DOHH2 (cell line): ENCODE measurements around the gene ETV7.

ENCODE experiments used
- H3F3A ChIP-seq: fragments of 200-600 bp; sonication (generic), shearing (Covaris generic); 2 replicates; pipeline ENCODE4 v1.6.0; 2016; ENCODE audit warnings: antibody characterized with exemption, mild to moderate bottlenecking; ENCODE audit not compliant: control insufficient read depth, insufficient read depth
- H3K27ac ChIP-seq: fragments of 200-600 bp; sonication (generic); 2 replicates; pipeline ENCODE4 v1.5.1; 2014; ENCODE audit warnings: low read depth, mild to moderate bottlenecking, low read length, moderate library complexity
- H3K27me3 ChIP-seq: fragments of 200-600 bp; sonication (generic); 2 replicates; pipeline ENCODE4 v1.6.1; 2014; ENCODE audit warnings: mild to moderate bottlenecking, low read length, mixed read lengths; ENCODE audit not compliant: control insufficient read depth
- H3K36me3 ChIP-seq: fragments of 200-600 bp; sonication (generic); 2 replicates; pipeline ENCODE4 v1.6.1; 2014; ENCODE audit warnings: mild to moderate bottlenecking, low read length, moderate library complexity, mixed read lengths; ENCODE audit not compliant: control insufficient read depth
- H3K4me1 ChIP-seq: fragments of 200-600 bp; sonication (generic); 2 replicates; pipeline ENCODE4 v1.6.1; 2014; ENCODE audit warnings: mild to moderate bottlenecking, low read length, mixed read lengths; ENCODE audit not compliant: control insufficient read depth
- H3K4me2 ChIP-seq: fragments of 200-600 bp; sonication (generic); 2 replicates; pipeline ENCODE4 v1.6.0; 2014; ENCODE audit warnings: mild to moderate bottlenecking, low read length, moderate library complexity
- H3K4me3 ChIP-seq: fragments of 200-600 bp; sonication (generic); 2 replicates; pipeline ENCODE4 v1.5.1; 2014; ENCODE audit warnings: mild to moderate bottlenecking, low read length, mixed read lengths
- H3K79me2 ChIP-seq: fragments of 200-600 bp; sonication (generic); 2 replicates; pipeline ENCODE4 v1.6.1; 2014; ENCODE audit warnings: mild to moderate bottlenecking, low read length, mixed read lengths; ENCODE audit not compliant: control insufficient read depth
- H3K9me2 ChIP-seq: fragments of 200-600 bp; sonication (generic); replicated peaks from 2 replicates; pipeline ENCODE4 v1.6.1; 2014; ENCODE audit warnings: mild to moderate bottlenecking, low read length, mixed read lengths; ENCODE audit not compliant: control insufficient read depth
- H3K9me3 ChIP-seq: fragments of 200-600 bp; sonication (generic); 2 replicates; pipeline ENCODE4 v1.6.1; 2014; ENCODE audit warnings: antibody characterized with exemption, low read length, mixed read lengths; ENCODE audit not compliant: control insufficient read depth, insufficient read depth
- H4K20me1 ChIP-seq: fragments of 200-600 bp; sonication (generic); 2 replicates; pipeline ENCODE4 v1.6.0; 2014; ENCODE audit warnings: low read depth, mild to moderate bottlenecking, antibody characterized with exemption, low read length, moderate library complexity; ENCODE audit not compliant: control insufficient read depth, insufficient read depth
- CTCF ChIP-seq: fragments of 200-600 bp; sonication (generic); IDR thresholded peaks from one replicate; pipeline ENCODE4 v1.5.1; 2014; ENCODE audit warnings: antibody characterized with exemption, mild to moderate bottlenecking, low read depth, low read length; ENCODE audit not compliant: poor library complexity, severe bottlenecking
- EZH2phosphoT487 ChIP-seq: fragments of 200-600 bp; sonication (generic); IDR thresholded peaks from 2 replicates; pipeline ENCODE4 v1.6.1; 2017; ENCODE audit warnings: borderline replicate concordance, mild to moderate bottlenecking, antibody characterized with exemption, low read length, moderate library complexity, mixed read lengths

The ETV7 gene

GRCh38 chr6:36376742-36377141, 10.7 kb downstream of the ETV7 start:
- H3K4me1 ChIP-seq: peaks cover 48% of the 10 kb centered on the region
- no peak for TF ChIP-seq EZH2phosphoT487
- TF ChIP-seq CTCF: no peak
- H3K79me2 ChIP-seq: no peaks in the 10 kb centered on the region
- no peaks in the 10 kb centered on the region for H3K9me2 ChIP-seq
- H3K4me2 ChIP-seq: no peak overlapping the region
- H3K4me3 ChIP-seq: no peak overlapping the region
- no peaks in the 10 kb centered on the region for H4K20me1 ChIP-seq
- H3K36me3 ChIP-seq: no peaks in the 10 kb centered on the region
- H3K27ac ChIP-seq: no peak overlapping the region
- no peaks in the 10 kb centered on the region for H3F3A ChIP-seq
- H3K9me3 ChIP-seq: no peaks in the 10 kb centered on the region
- H3K27me3 ChIP-seq: peaks cover 10% of the 10 kb centered on the region; the same call in 1 of the 2 replicates

GRCh38 chr6:36376183-36376582, 11.3 kb downstream of the ETV7 start:
- no peaks in the 10 kb centered on the region for H4K20me1 ChIP-seq
- no peaks in the 10 kb centered on the region for H3K36me3 ChIP-seq
- TF ChIP-seq EZH2phosphoT487 (no peak), CTCF (no peak)
- H3K27ac ChIP-seq: no peak overlapping the region
- no peak overlapping the region for H3K4me3 ChIP-seq
- H3K4me2 ChIP-seq: no peak overlapping the region
- H3K9me2 ChIP-seq: no peaks in the 10 kb centered on the region
- peaks cover 42% of the 10 kb centered on the region for H3K4me1 ChIP-seq
- H3K27me3 ChIP-seq: peaks cover 10% of the 10 kb centered on the region; the same call in 1 of the 2 replicates
- no peaks in the 10 kb centered on the region for H3K9me3 ChIP-seq
- no peaks in the 10 kb centered on the region for H3F3A ChIP-seq
- H3K79me2 ChIP-seq: no peaks in the 10 kb centered on the region

- Histone ChIP-seq H3K9me2 (no peaks in the 10 kb centered on the region), H3K27ac (no peak overlapping the region), H3K79me2 (no peaks in the 10 kb centered on the region), H3K9me3 (no peaks in the 10 kb centered on the region), H4K20me1 (no peaks in the 10 kb centered on the region), H3K4me3 (no peak overlapping the region), H3K27me3 (peaks cover 10% of the 10 kb centered on the region; the same call in 1 of the 2 replicates), H3K4me1 (peaks cover 42% of the 10 kb centered on the region), H3K36me3 (no peaks in the 10 kb centered on the region), H3K4me2 (no peak overlapping the region), H3F3A (no peaks in the 10 kb centered on the region)
- TF ChIP-seq CTCF (no peak), EZH2phosphoT487 (no peak)
Observed at GRCh38 chr6:36375644-36376155, 11.8 kb downstream of the ETV7 start.
